ENCODE results near the gene KSR2. TPM values are rescaled to one million over a fixed set of nuclear protein-coding genes. Genes with fewer than 3 reads are reported as not detected.
A peak's percentile ranks its signal among the peaks of the same experiment; 100 is the strongest.

Gene KSR2
- polyA plus RNA-seq, 3 donors from 2014 or later, result not detected

GRCh38 chr12:117594481-117594880 lies 374.3 kb downstream of the KSR2 start:
- H3K9me3 Mint-ChIP-seq, result peaks cover 0 to 3% (median 0%) of the 10 kb centered on the region in 6 donors
- H3K27ac Mint-ChIP-seq, result no peak overlapping the region
- H3K36me3 Mint-ChIP-seq, result no peaks in the 10 kb centered on the region
- H3K27me3 Mint-ChIP-seq (ENCODE audit: low read depth in 3 of 3), result peaks cover 0 to 4% (median 3%) of the 10 kb centered on the region in 3 donors
- no peak for DNase-seq
- no peaks in the 10 kb centered on the region for H3K4me1 Mint-ChIP-seq
- no peak overlapping the region for H3K4me3 Mint-ChIP-seq

GRCh38 chr12:117593815-117594400 lies 374.9 kb downstream of the KSR2 start:
- Mint-ChIP-seq H3K4me1 (no peaks in the 10 kb centered on the region), H3K27ac (no peak overlapping the region), H3K27me3 (ENCODE audit: low read depth in 3 of 3) (peaks cover 0 to 4% (median 3%) of the 10 kb centered on the region in 3 donors), H3K36me3 (no peaks in the 10 kb centered on the region), H3K4me3 (no peak overlapping the region), H3K9me3 (peaks cover 0 to 3% (median 0%) of the 10 kb centered on the region in 6 donors)
- DNase-seq, result no peak

GRCh38 chr12:117592588-117593305 lies 376.0 kb downstream of the KSR2 start:
- no peaks in the 10 kb centered on the region for H3K4me1 Mint-ChIP-seq
- no peak overlapping the region for H3K27ac Mint-ChIP-seq
- peaks cover 0 to 3% (median 0%) of the 10 kb centered on the region in 6 donors for H3K9me3 Mint-ChIP-seq
- H3K4me3 Mint-ChIP-seq, result no peak overlapping the region
- no peaks in the 10 kb centered on the region for H3K36me3 Mint-ChIP-seq
- DNase-seq, result no peak
- peaks cover 0 to 7% (median 3%) of the 10 kb centered on the region in 3 donors for H3K27me3 Mint-ChIP-seq (ENCODE audit: low read depth in 3 of 3)

GRCh38 chr12:117590999-117591398 lies 377.8 kb downstream of the KSR2 start:
- no peak for DNase-seq
- no peak overlapping the region for H3K4me3 Mint-ChIP-seq
- H3K36me3 Mint-ChIP-seq, result no peaks in the 10 kb centered on the region
- H3K9me3 Mint-ChIP-seq, result peaks cover 0 to 3% (median 0%) of the 10 kb centered on the region in 6 donors
- peaks cover 0 to 10% (median 3%) of the 10 kb centered on the region in 3 donors for H3K27me3 Mint-ChIP-seq (ENCODE audit: low read depth in 3 of 3)
- H3K4me1 Mint-ChIP-seq, result no peaks in the 10 kb centered on the region
- H3K27ac Mint-ChIP-seq, result no peak overlapping the region

GRCh38 chr12:117590386-117590785 lies 378.4 kb downstream of the KSR2 start:
- Mint-ChIP-seq H3K27me3 (ENCODE audit: low read depth in 3 of 3) (peaks cover 0 to 12% (median 3%) of the 10 kb centered on the region in 3 donors), H3K4me3 (no peak overlapping the region), H3K36me3 (no peaks in the 10 kb centered on the region), H3K4me1 (no peaks in the 10 kb centered on the region), H3K9me3 (peaks cover 0 to 3% (median 0%) of the 10 kb centered on the region in 6 donors), H3K27ac (no peak overlapping the region)
- no peak for DNase-seq

- no peak for DNase-seq
- no peak overlapping the region for H3K27ac Mint-ChIP-seq
Observed at GRCh38 chr12:117589021-117589420, 379.8 kb downstream of the KSR2 start.

GRCh38 chr12:117587631-117588287 lies 381.0 kb downstream of the KSR2 start:
- H3K36me3 Mint-ChIP-seq, result no peaks in the 10 kb centered on the region
- H3K27ac Mint-ChIP-seq, result no peak overlapping the region
- peaks cover 0 to 3% (median 0%) of the 10 kb centered on the region in 6 donors for H3K9me3 Mint-ChIP-seq
- H3K27me3 Mint-ChIP-seq (ENCODE audit: low read depth in 3 of 3), result peaks cover 6 to 12% (median 8%) of the 10 kb centered on the region in 3 donors
- no peak overlapping the region for H3K4me3 Mint-ChIP-seq
- DNase-seq, result peak; percentile 1 to 8 (median 3)
- H3K4me1 Mint-ChIP-seq, result no peaks in the 10 kb centered on the region

More at GRCh38 chr12:117589021-117589420, 379.8 kb downstream of the KSR2 start:
- peaks cover 3 to 12% (median 4%) of the 10 kb centered on the region in 3 donors for H3K27me3 Mint-ChIP-seq (ENCODE audit: low read depth in 3 of 3)
- H3K4me1 Mint-ChIP-seq, result no peaks in the 10 kb centered on the region
- H3K4me3 Mint-ChIP-seq, result no peak overlapping the region
- peaks cover 0 to 3% (median 0%) of the 10 kb centered on the region in 6 donors for H3K9me3 Mint-ChIP-seq
- no peaks in the 10 kb centered on the region for H3K36me3 Mint-ChIP-seq

- Mint-ChIP-seq H3K9me3 (no peaks in the 10 kb centered on the region), H3K4me3 (no peak overlapping the region), H3K27ac (no peak overlapping the region), H3K4me1 (no peaks in the 10 kb centered on the region), H3K36me3 (no peaks in the 10 kb centered on the region), H3K27me3 (ENCODE audit: low read depth in 3 of 3) (peaks cover 8 to 9% (median 9%) of the 10 kb centered on the region in 3 donors)
- DNase-seq, result no peak
Observed at GRCh38 chr12:117583677-117584225, 385.0 kb downstream of the KSR2 start.

GRCh38 chr12:117583092-117583491 lies 385.7 kb downstream of the KSR2 start:
- no peak overlapping the region for H3K27ac Mint-ChIP-seq
- no peak for DNase-seq
- no peaks in the 10 kb centered on the region for H3K36me3 Mint-ChIP-seq
- no peaks in the 10 kb centered on the region for H3K9me3 Mint-ChIP-seq
- peaks cover 8 to 9% (median 9%) of the 10 kb centered on the region in 3 donors for H3K27me3 Mint-ChIP-seq (ENCODE audit: low read depth in 3 of 3)
- no peaks in the 10 kb centered on the region for H3K4me1 Mint-ChIP-seq
- no peak overlapping the region for H3K4me3 Mint-ChIP-seq

- no peaks in the 10 kb centered on the region for H3K36me3 Mint-ChIP-seq
- no peak overlapping the region for H3K27ac Mint-ChIP-seq
- H3K27me3 Mint-ChIP-seq (ENCODE audit: low read depth in 3 of 3), result peaks cover 3 to 9% (median 9%) of the 10 kb centered on the region in 3 donors
- no peak overlapping the region for H3K4me3 Mint-ChIP-seq
- no peaks in the 10 kb centered on the region for H3K4me1 Mint-ChIP-seq
- no peaks in the 10 kb centered on the region for H3K9me3 Mint-ChIP-seq
- no peak for DNase-seq
Observed at GRCh38 chr12:117582135-117582784, 386.5 kb downstream of the KSR2 start.

- Mint-ChIP-seq H3K4me1 (no peaks in the 10 kb centered on the region), H3K27ac (no peak overlapping the region), H3K27me3 (ENCODE audit: low read depth in 3 of 3) (peaks cover 0 to 9% (median 9%) of the 10 kb centered on the region in 3 donors), H3K9me3 (no peaks in the 10 kb centered on the region), H3K4me3 (no peak overlapping the region), H3K36me3 (no peaks in the 10 kb centered on the region)
- no peak for DNase-seq
Observed at GRCh38 chr12:117580718-117581062, 388.1 kb downstream of the KSR2 start.

- no peak for DNase-seq
- H3K27me3 Mint-ChIP-seq (ENCODE audit: low read depth in 3 of 3), result peaks cover 0 to 12% (median 9%) of the 10 kb centered on the region in 3 donors
- no peaks in the 10 kb centered on the region for H3K4me1 Mint-ChIP-seq
- H3K9me3 Mint-ChIP-seq, result no peaks in the 10 kb centered on the region
- no peaks in the 10 kb centered on the region for H3K36me3 Mint-ChIP-seq
- no peak overlapping the region for H3K4me3 Mint-ChIP-seq
- H3K27ac Mint-ChIP-seq, result no peak overlapping the region
Observed at GRCh38 chr12:117580015-117580717, 388.6 kb downstream of the KSR2 start.

- Mint-ChIP-seq H3K4me3 (no peak overlapping the region), H3K27me3 (ENCODE audit: low read depth in 3 of 3) (peaks cover 0 to 12% (median 4%) of the 10 kb centered on the region in 3 donors), H3K4me1 (no peaks in the 10 kb centered on the region), H3K9me3 (no peaks in the 10 kb centered on the region), H3K36me3 (no peaks in the 10 kb centered on the region), H3K27ac (no peak overlapping the region)
- no peak for DNase-seq
Observed at GRCh38 chr12:117577122-117577657, 391.6 kb downstream of the KSR2 start.

Data from immature natural killer cell (primary cell).